Measurements from ENCODE around the gene GALNT5.

GALNT5 gene

GRCh38 chr2:157292853-157293252, 35.3 kb downstream of the GALNT5 start:
- DNase-seq (ENCODE audit: low read depth): no peak

GRCh38 chr2:157296490-157296889, 39.0 kb downstream of the GALNT5 start:
- no peak for DNase-seq (ENCODE audit: low read depth)

- no peak for DNase-seq (ENCODE audit: low read depth)
Observed at GRCh38 chr2:157296958-157297357, 39.5 kb downstream of the GALNT5 start.

GRCh38 chr2:157301307-157301706, 43.8 kb downstream of the GALNT5 start:
- DNase-seq (ENCODE audit: low read depth): no peak

- DNase-seq (ENCODE audit: low read depth): no peak
Observed at GRCh38 chr2:157302492-157303099, 45.1 kb downstream of the GALNT5 start.

- DNase-seq (ENCODE audit: low read depth): no peak
Observed at GRCh38 chr2:157303612-157304011, 46.1 kb downstream of the GALNT5 start.

- no peak for DNase-seq (ENCODE audit: low read depth)
Observed at GRCh38 chr2:157304811-157305722, 47.6 kb downstream of the GALNT5 start.

GRCh38 chr2:157305723-157306110, 48.2 kb downstream of the GALNT5 start:
- DNase-seq (ENCODE audit: low read depth): no peak

- DNase-seq (ENCODE audit: low read depth): no peak
Observed at GRCh38 chr2:157307021-157307420, 49.5 kb downstream of the GALNT5 start.

- no peak for DNase-seq (ENCODE audit: low read depth)
Observed at GRCh38 chr2:157309878-157310277, 52.4 kb downstream of the GALNT5 start.

- DNase-seq (ENCODE audit: low read depth): no peak
Observed at GRCh38 chr2:157311706-157312105, 54.2 kb downstream of the GALNT5 start.

- DNase-seq (ENCODE audit: low read depth): no peak
Observed at GRCh38 chr2:157312866-157313486, 55.5 kb downstream of the GALNT5 start.

GRCh38 chr2:157315901-157316300, 58.4 kb downstream of the GALNT5 start:
- no peak for DNase-seq (ENCODE audit: low read depth)

GRCh38 chr2:157318884-157319283, 61.4 kb downstream of the GALNT5 start:
- DNase-seq (ENCODE audit: low read depth): no peak

GRCh38 chr2:157319795-157320194, 62.3 kb downstream of the GALNT5 start:
- DNase-seq (ENCODE audit: low read depth): no peak

GRCh38 chr2:157320409-157320808, 62.9 kb downstream of the GALNT5 start:
- no peak for DNase-seq (ENCODE audit: low read depth)

- no peak for DNase-seq (ENCODE audit: low read depth)
Observed at GRCh38 chr2:157321466-157321865, 64.0 kb downstream of the GALNT5 start.

- no peak for DNase-seq (ENCODE audit: low read depth)
Observed at GRCh38 chr2:157322432-157322831, 64.9 kb downstream of the GALNT5 start.

- no peak for DNase-seq (ENCODE audit: low read depth)
Observed at GRCh38 chr2:157324331-157324843, 66.9 kb downstream of the GALNT5 start.

- DNase-seq (ENCODE audit: low read depth): no peak
Observed at GRCh38 chr2:157325786-157326185, 68.3 kb downstream of the GALNT5 start, which contains the start of gene ERMN. Gene ERMN (minus strand): TSS chr2:157325824. CDS start chr2:157325642, 182 bp downstream.

- no peak for DNase-seq (ENCODE audit: low read depth)
Observed at GRCh38 chr2:157326698-157327097, 69.2 kb downstream of the GALNT5 start.

GRCh38 chr2:157327200-157327599, 69.7 kb downstream of the GALNT5 start:
- no peak for DNase-seq (ENCODE audit: low read depth)

All from activated T-cell treated with anti-CD3 and anti-CD28 coated beads for 1 hour (primary cell).